Peyer's patch (tissue), 4 donors: Measurements from ENCODE around the gene C4BPA. TPM values are rescaled to one million over a fixed set of nuclear protein-coding genes. Genes with fewer than 3 reads are reported as not detected.

ENCODE experiments used
- DNase-seq, 3 donors: peaks; one replicate each; pipeline ENCODE4 v3.0.0-alpha.2; 2017 to 2019
- H3K27ac ChIP-seq, 4 donors: fragments of 200-600 bp; sonication (generic); one replicate each; pipeline ENCODE4 v1.5.1; 2016 to 2019
- H3K27me3 ChIP-seq, 2 donors: fragments of 200-600 bp; sonication (generic); one replicate each; pipeline ENCODE4 v1.5.1; 2019
- H3K36me3 ChIP-seq, 3 donors: fragments of 200-600 bp; sonication (generic); one replicate each; pipeline ENCODE4 v1.5.1; 2016 to 2019
- H3K4me1 ChIP-seq, 4 donors: fragments of 200-600 bp; sonication (generic); one replicate each; pipeline ENCODE4 v1.5.1; 2016 to 2019
- H3K4me3 ChIP-seq, 4 donors: fragments of 200-600 bp; sonication (generic); 1 replicate in 3 of 4; 2 replicates in 1 of 4; pipeline ENCODE4 v1.5.1; 2016 to 2019; ENCODE audit warnings: mild to moderate bottlenecking in 1 of 4
- H3K9me3 ChIP-seq, 4 donors: fragments of 200-600 bp; sonication (generic); one replicate each; pipeline ENCODE4 v1.5.1; 2016 to 2019; ENCODE audit warnings: mild to moderate bottlenecking in 1 of 4
- POLR2A ChIP-seq, 2 donors: fragments of 450-650 bp; IDR thresholded peaks; one replicate each; pipeline ENCODE4 v1.5.1; 2017; ENCODE audit warnings: antibody characterized with exemption in 2 of 2, mild to moderate bottlenecking in 2 of 2, moderate library complexity in 2 of 2
- total RNA-seq, 4 donors: library from RNA; depleted of rRNA; stranded (reverse); fragments of >200 nt; gene quantifications; one replicate each; pipeline ENCODE4 v1.1.0, GENCODE V29; 2016
- TF ChIP-seq, protein P1 (sequence below), 6 experiments: fragments of 450-650 bp in 4 of 6; fragments of 200-600 bp in 2 of 6; sonication (generic) in 1 of 6; IDR thresholded peaks; one replicate each; pipeline ENCODE4 v1.5.1; 2017 to 2019; ENCODE audit warnings: antibody characterized with exemption in 6 of 6, mild to moderate bottlenecking in 3 of 6, moderate library complexity in 1 of 6

The C4BPA gene
- total RNA-seq, 4 donors from 2014 or later = 0.67 to 2.6 (median 1.2) TPM; not detected in 1

DNA sequence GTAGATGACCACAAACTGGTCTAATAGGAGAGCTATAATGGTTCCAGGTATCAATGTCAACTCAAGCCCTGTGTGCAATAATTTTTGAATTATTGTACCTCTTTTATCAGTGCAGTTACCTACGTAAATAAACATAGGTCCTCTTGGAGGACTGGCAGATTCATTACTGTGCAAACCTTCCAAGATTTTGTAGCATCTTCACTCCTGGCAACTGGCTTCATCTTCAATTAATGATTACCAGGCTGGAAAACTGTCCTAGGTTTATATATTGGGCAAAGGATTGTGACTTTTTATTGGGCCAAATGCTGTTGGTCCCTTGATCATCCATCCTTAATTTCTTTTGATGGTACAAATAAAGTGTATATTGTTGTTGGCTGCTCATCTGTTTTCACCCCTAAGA is 35.6 kb downstream of the C4BPA start:
- Histone ChIP-seq H3K4me1 (no peaks in the 10 kb centered on the region), H3K27me3 (no peaks in the 10 kb centered on the region), H3K27ac (no peak overlapping the region), H3K36me3 (no peaks in the 10 kb centered on the region), H3K4me3 (no peak overlapping the region), H3K9me3 (no peaks in the 10 kb centered on the region)
- no peak for DNase-seq
- TF ChIP-seq, protein P1, sequence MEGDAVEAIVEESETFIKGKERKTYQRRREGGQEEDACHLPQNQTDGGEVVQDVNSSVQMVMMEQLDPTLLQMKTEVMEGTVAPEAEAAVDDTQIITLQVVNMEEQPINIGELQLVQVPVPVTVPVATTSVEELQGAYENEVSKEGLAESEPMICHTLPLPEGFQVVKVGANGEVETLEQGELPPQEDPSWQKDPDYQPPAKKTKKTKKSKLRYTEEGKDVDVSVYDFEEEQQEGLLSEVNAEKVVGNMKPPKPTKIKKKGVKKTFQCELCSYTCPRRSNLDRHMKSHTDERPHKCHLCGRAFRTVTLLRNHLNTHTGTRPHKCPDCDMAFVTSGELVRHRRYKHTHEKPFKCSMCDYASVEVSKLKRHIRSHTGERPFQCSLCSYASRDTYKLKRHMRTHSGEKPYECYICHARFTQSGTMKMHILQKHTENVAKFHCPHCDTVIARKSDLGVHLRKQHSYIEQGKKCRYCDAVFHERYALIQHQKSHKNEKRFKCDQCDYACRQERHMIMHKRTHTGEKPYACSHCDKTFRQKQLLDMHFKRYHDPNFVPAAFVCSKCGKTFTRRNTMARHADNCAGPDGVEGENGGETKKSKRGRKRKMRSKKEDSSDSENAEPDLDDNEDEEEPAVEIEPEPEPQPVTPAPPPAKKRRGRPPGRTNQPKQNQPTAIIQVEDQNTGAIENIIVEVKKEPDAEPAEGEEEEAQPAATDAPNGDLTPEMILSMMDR (IDR thresholded peaks at IDR 0.05) = no peak
- TF ChIP-seq POLR2A (IDR thresholded peaks at IDR 0.05) = no peak

GRCh38 chr1:207140536-207140935 is 36.5 kb downstream of the C4BPA start:
- Histone ChIP-seq H3K27ac (no peak overlapping the region), H3K9me3 (no peaks in the 10 kb centered on the region), H3K27me3 (no peaks in the 10 kb centered on the region), H3K4me1 (no peaks in the 10 kb centered on the region), H3K4me3 (no peak overlapping the region), H3K36me3 (no peaks in the 10 kb centered on the region)
- no peak for DNase-seq
- no peak for TF ChIP-seq POLR2A (IDR thresholded peaks at IDR 0.05)
- TF ChIP-seq, protein P1 (IDR thresholded peaks at IDR 0.05) = no peak

DNA sequence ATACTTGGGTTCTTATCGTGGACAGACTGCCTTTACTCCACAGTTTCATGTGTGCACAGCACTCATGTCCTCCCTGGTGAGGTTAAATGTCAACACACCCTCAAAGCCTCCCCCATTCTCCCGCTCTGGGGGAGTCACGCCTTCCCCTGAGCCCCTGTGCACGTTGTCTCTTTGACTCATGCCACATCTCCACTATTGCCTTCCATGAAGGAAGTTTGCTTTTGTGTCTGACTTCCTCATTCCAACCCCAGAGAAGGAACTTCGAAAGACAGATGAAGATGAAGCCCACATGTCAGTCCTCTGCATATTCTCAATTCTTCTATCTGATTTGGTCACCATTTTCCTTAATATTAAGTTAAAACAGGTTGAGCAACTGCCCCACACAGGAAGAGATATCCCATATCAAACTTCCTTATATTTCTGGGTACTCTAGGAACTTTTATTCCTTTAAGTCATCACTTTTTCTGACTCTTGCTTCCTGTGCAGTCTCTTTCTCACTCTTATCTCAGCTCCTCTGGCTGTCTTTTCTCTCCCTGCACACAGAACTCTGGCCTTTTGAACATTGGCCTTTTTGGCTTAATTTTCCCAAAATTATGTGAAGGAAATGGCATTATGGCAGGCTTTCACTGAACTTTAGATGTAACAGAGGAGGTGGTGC is 41.5 kb downstream of the C4BPA start:
- no peaks in the 10 kb centered on the region for H3K9me3 ChIP-seq
- DNase-seq = no peak
- no peaks in the 10 kb centered on the region for H3K4me1 ChIP-seq
- no peak overlapping the region for H3K4me3 ChIP-seq
- no peaks in the 10 kb centered on the region for H3K27me3 ChIP-seq
- H3K27ac ChIP-seq = no peak overlapping the region
- no peaks in the 10 kb centered on the region for H3K36me3 ChIP-seq
- TF ChIP-seq, protein P1 (IDR thresholded peaks at IDR 0.05) = no peak
- TF ChIP-seq POLR2A (IDR thresholded peaks at IDR 0.05) = no peak

GRCh38 chr1:207151920-207152319 is 47.9 kb downstream of the C4BPA start:
- no peaks in the 10 kb centered on the region for H3K27me3 ChIP-seq
- DNase-seq = no peak
- no peak overlapping the region for H3K4me3 ChIP-seq
- H3K9me3 ChIP-seq = peaks cover 0 to 6% (median 0%) of the 10 kb centered on the region in 4 donors
- no peaks in the 10 kb centered on the region for H3K36me3 ChIP-seq
- no peaks in the 10 kb centered on the region for H3K4me1 ChIP-seq
- TF ChIP-seq, protein P1 (IDR thresholded peaks at IDR 0.05) = no peak
- no peak for TF ChIP-seq POLR2A (IDR thresholded peaks at IDR 0.05)
- no peak overlapping the region for H3K27ac ChIP-seq

DNA sequence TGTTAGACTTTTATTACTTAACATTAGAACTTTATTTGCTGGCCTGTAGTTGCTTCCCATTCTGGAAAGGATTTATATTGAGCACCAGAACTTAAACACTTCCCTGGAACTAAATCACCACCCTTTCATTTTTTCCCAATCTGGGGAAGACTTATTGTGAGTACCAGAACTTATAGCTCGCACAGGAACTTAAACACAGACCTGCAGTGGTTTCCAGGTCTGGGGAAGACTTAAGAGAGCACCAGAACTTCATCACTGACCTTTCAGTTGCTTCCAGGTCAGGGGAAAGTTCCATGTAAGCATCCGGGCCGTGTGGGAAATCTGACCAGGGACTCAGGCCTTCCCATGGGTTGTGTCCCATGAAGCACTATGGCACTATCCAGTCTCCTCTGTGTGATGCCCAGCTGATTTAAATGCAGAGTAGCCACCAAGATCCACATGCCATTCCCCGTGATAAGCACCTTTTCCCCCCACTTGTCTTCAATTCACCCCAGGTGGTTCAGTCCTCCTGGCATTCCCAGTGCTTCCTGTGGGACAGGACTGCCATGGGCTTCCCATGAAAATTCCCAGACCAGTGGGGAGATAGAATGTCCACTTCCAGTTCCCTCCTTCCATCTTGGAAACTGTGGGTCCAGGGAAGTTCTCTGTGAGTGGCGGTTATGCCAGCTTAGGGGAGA is 48.9 kb downstream of the C4BPA start:
- TF ChIP-seq, protein P1 (IDR thresholded peaks at IDR 0.05) = no peak
- no peak for TF ChIP-seq POLR2A (IDR thresholded peaks at IDR 0.05)
- H3K4me1 ChIP-seq = no peaks in the 10 kb centered on the region
- no peak overlapping the region for H3K4me3 ChIP-seq
- DNase-seq = no peak
- H3K36me3 ChIP-seq = no peaks in the 10 kb centered on the region
- H3K9me3 ChIP-seq = peaks cover 0 to 6% (median 0%) of the 10 kb centered on the region in 4 donors
- no peaks in the 10 kb centered on the region for H3K27me3 ChIP-seq
- H3K27ac ChIP-seq = no peak overlapping the region
